ENCODE measurements around the gene INPP5D.
A peak's percentile ranks its signal among the peaks of the same experiment; 100 is the strongest.

The INPP5D gene

DNA sequence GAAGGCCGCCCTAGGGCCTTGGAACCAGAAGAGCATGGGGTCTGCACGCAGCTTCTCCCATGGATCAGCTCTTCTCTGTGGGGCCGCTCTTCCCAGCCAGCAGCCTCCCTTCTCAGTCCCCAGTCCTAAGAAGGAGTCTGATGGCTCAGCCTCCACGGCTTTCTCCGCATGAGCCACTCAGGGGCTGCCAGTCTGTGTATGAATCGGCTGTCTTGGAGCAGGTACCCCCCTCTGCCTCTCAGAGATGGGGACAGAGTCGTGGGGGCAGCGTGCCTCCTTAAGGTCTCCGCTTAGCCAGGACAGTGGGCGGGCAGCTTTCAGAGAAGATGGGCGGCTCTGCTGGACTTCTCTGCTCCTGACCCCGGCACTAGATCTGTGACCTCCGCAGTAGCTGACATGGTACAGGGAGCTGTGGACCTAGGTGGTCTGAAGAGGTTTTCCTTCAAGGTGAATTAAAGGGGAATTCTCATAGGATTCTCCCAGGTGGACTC, 21.6 kb downstream of the INPP5D start:
- no peak overlapping the region for H3K4me3 ChIP-seq (replicated peaks; ENCODE audit: insufficient read depth, low read length)
- TF ChIP-seq GABPA (IDR thresholded peaks at IDR 0.05; ENCODE audit: low read depth) (no peak), POLR2AphosphoS5 (IDR thresholded peaks at IDR 0.05; ENCODE audit: low read depth) (no peak), SPI1 (IDR thresholded peaks at IDR 0.05; ENCODE audit: borderline replicate concordance, low read depth) (no peak)
- TF ChIP-seq, protein P1, sequence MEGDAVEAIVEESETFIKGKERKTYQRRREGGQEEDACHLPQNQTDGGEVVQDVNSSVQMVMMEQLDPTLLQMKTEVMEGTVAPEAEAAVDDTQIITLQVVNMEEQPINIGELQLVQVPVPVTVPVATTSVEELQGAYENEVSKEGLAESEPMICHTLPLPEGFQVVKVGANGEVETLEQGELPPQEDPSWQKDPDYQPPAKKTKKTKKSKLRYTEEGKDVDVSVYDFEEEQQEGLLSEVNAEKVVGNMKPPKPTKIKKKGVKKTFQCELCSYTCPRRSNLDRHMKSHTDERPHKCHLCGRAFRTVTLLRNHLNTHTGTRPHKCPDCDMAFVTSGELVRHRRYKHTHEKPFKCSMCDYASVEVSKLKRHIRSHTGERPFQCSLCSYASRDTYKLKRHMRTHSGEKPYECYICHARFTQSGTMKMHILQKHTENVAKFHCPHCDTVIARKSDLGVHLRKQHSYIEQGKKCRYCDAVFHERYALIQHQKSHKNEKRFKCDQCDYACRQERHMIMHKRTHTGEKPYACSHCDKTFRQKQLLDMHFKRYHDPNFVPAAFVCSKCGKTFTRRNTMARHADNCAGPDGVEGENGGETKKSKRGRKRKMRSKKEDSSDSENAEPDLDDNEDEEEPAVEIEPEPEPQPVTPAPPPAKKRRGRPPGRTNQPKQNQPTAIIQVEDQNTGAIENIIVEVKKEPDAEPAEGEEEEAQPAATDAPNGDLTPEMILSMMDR (IDR thresholded peaks at IDR 0.05; ENCODE audit: insufficient read depth, low read length) = no peak
- TF ChIP-seq, protein P2, sequence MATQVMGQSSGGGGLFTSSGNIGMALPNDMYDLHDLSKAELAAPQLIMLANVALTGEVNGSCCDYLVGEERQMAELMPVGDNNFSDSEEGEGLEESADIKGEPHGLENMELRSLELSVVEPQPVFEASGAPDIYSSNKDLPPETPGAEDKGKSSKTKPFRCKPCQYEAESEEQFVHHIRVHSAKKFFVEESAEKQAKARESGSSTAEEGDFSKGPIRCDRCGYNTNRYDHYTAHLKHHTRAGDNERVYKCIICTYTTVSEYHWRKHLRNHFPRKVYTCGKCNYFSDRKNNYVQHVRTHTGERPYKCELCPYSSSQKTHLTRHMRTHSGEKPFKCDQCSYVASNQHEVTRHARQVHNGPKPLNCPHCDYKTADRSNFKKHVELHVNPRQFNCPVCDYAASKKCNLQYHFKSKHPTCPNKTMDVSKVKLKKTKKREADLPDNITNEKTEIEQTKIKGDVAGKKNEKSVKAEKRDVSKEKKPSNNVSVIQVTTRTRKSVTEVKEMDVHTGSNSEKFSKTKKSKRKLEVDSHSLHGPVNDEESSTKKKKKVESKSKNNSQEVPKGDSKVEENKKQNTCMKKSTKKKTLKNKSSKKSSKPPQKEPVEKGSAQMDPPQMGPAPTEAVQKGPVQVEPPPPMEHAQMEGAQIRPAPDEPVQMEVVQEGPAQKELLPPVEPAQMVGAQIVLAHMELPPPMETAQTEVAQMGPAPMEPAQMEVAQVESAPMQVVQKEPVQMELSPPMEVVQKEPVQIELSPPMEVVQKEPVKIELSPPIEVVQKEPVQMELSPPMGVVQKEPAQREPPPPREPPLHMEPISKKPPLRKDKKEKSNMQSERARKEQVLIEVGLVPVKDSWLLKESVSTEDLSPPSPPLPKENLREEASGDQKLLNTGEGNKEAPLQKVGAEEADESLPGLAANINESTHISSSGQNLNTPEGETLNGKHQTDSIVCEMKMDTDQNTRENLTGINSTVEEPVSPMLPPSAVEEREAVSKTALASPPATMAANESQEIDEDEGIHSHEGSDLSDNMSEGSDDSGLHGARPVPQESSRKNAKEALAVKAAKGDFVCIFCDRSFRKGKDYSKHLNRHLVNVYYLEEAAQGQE (IDR thresholded peaks at IDR 0.05; ENCODE audit: insufficient replicate concordance, low read depth) = no peak
- H3K27ac ChIP-seq (replicated peaks) = peak overlapping the region; percentile 84
- no peaks in the 10 kb centered on the region for H3K27me3 ChIP-seq (ENCODE audit: insufficient read depth, poor library complexity, severe bottlenecking)
- DNase-seq (ENCODE audit: low read depth in 1 of 2, low spot score in 1 of 2) = no peak

DNA sequence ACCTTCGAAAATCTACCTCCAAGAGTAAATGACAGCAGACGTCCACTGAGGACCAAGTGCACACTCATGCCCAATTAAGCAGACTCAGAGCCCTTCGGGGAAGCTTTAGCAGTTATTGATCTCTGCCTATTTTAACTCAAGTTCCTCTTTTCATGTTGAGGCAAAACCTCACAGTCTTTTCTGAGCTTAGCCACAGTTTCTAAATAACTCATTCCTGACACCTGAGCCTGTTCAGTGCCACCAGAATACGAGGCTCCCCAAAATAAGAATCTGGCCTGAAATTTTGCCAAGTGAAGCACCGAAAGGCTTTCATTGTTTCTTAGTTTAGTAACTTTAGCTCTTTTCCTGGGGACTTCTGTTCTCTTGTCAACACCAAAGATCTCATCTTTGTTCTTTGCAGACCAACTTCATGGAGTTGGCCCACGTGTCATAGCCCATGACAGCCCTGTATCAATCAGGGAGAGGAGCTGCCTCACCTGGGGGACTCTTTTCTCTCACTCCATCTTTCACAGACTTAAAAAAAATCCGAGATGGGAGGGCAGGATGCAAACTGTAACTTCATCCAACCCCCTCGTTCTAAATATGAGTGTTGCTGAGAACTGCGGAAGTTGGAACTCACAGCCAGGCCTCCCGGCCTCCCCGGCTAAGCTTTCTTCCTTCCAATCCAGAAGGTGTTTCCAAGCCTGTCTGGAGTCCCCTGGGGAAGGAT, 22.2 kb downstream of the INPP5D start:
- TF ChIP-seq, protein P1 (IDR thresholded peaks at IDR 0.05; ENCODE audit: insufficient read depth, low read length) = no peak
- TF ChIP-seq SPI1 (IDR thresholded peaks at IDR 0.05; ENCODE audit: borderline replicate concordance, low read depth) = peak; percentile 33; the same call in 1 of the 2 replicates
- Histone ChIP-seq H3K27me3 (ENCODE audit: insufficient read depth, poor library complexity, severe bottlenecking) (no peaks in the 10 kb centered on the region), H3K4me3 (replicated peaks; ENCODE audit: insufficient read depth, low read length) (no peak overlapping the region), H3K27ac (replicated peaks) (peak overlapping the region; percentile 84)
- DNase-seq (ENCODE audit: low read depth in 1 of 2, low spot score in 1 of 2) = peak in 1 of 2 experiments; percentile 33

DNA sequence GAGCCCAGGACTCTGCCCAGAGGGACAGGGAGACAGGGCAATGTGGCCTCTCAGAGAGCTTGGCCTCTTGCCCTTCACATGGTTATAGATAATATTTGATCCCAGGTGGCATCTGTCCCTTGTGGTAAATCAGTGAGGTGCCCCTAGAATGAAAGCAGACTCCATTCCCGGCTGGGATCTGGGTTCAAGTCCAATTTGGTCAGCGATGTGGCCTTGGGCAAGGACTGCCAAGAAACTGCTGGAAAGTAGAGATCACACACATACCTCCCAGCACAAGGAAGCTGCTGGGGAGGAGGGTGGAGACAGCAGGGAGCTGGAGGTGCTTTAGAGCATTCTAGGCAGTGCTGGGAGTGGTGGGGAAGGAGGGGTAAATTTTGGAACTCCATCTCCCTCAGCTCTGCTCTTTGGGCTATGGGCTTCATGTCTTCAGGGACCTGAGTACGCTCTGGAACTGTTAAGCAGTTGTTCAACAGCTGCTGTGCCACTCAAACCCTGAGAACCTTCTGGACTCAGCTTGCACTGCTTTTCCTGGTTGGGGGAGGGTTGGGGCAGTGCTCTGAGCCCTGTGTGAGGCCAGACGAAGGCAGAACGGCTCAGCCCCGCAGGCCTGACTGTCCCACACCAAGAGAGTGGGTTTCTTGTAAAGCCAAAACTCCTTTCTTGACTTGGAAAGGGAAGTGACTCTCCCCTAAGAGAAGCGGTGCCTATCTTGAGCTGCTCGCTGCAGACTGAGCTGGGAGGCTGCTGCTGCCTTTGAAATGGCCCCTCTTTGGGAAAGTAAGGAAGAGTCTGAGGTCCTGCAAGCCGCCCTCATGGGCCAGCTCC, 23.0 kb downstream of the INPP5D start:
- peak in 1 of 2 experiments; percentile 66 for DNase-seq (ENCODE audit: low read depth in 1 of 2, low spot score in 1 of 2)
- Histone ChIP-seq H3K4me3 (replicated peaks; ENCODE audit: insufficient read depth, low read length) (no peak overlapping the region), H3K27me3 (ENCODE audit: insufficient read depth, poor library complexity, severe bottlenecking) (no peaks in the 10 kb centered on the region), H3K27ac (replicated peaks) (peak overlapping the region; percentile 84)
- TF ChIP-seq SPI1 (IDR thresholded peaks at IDR 0.05; ENCODE audit: borderline replicate concordance, low read depth) = peak; percentile 86
- TF ChIP-seq, protein P1 (IDR thresholded peaks at IDR 0.05; ENCODE audit: insufficient read depth, low read length) = no peak

DNA sequence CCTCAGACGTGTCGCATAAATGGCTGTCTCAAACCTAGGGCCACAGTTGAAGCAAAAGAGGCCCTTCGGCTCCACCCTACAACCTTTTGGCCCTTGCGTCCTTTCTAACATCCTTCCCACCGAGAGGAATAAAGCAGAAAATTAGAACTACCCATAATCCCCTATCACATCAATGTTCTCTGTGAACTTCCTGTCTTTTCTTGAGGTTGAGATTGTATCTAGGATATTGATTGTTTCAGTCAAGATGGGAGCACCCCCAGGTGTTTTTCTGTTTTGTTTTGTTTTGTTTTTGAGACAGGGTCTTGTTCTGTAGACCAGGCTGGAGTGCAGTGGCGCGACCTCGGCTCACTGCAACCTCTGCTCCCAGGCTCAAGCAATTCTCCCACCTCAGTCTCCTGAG, 23.6 kb downstream of the INPP5D start:
- TF ChIP-seq, protein P2 (IDR thresholded peaks at IDR 0.05; ENCODE audit: insufficient replicate concordance, low read depth) = no peak
- TF ChIP-seq POLR2AphosphoS5 (IDR thresholded peaks at IDR 0.05; ENCODE audit: low read depth) (no peak), GABPA (IDR thresholded peaks at IDR 0.05; ENCODE audit: low read depth) (no peak)
- TF ChIP-seq, protein P1 (IDR thresholded peaks at IDR 0.05; ENCODE audit: insufficient read depth, low read length) = no peak
- no peak for DNase-seq (ENCODE audit: low read depth in 1 of 2, low spot score in 1 of 2)
- H3K27me3 ChIP-seq (ENCODE audit: insufficient read depth, poor library complexity, severe bottlenecking) = no peaks in the 10 kb centered on the region
- H3K4me3 ChIP-seq (replicated peaks; ENCODE audit: insufficient read depth, low read length) = no peak overlapping the region
- H3K27ac ChIP-seq (replicated peaks) = peak overlapping the region; percentile 84

Data from HL-60 (cell line).